ENCODE results near the gene PRELID1.

DNA sequence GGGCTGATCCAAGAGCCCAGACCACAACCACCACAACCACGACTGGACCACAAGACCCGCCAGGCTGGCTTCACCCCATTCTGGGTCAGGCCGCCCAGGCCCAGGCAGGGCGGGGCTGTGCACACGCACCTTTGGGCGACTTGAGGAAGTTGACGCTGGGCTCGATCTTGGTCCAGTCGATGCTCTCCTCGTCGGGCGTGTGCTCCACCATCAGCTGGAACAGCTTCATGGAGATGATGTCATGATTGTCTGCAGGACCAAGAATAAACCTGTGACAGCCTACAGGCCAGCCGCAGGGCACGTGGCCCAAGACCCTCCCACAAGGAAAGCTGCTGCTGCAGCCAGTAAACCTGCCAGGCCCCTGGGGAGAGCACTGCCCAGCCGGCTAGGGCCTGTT is 30.6 kb downstream of the PRELID1 start:
- TF ChIP-seq, protein P1, sequence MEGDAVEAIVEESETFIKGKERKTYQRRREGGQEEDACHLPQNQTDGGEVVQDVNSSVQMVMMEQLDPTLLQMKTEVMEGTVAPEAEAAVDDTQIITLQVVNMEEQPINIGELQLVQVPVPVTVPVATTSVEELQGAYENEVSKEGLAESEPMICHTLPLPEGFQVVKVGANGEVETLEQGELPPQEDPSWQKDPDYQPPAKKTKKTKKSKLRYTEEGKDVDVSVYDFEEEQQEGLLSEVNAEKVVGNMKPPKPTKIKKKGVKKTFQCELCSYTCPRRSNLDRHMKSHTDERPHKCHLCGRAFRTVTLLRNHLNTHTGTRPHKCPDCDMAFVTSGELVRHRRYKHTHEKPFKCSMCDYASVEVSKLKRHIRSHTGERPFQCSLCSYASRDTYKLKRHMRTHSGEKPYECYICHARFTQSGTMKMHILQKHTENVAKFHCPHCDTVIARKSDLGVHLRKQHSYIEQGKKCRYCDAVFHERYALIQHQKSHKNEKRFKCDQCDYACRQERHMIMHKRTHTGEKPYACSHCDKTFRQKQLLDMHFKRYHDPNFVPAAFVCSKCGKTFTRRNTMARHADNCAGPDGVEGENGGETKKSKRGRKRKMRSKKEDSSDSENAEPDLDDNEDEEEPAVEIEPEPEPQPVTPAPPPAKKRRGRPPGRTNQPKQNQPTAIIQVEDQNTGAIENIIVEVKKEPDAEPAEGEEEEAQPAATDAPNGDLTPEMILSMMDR (conservative IDR thresholded peaks at IDR 0.05; ENCODE audit: low read length), result no peak
- TF ChIP-seq EZH2phosphoT487 (IDR thresholded peaks at IDR 0.05; ENCODE audit: borderline replicate concordance, low read depth, low read length), result no peak

Measured in OCI-LY7 (cell line).